HepG2 (cell line): ENCODE measurements around the gene ANKRD11. TPM values are rescaled to one million over a fixed set of nuclear protein-coding genes. Genes with fewer than 3 reads are reported as not detected.
A peak's percentile ranks its signal among the peaks of the same experiment; 100 is the strongest.

Experiments
- CEBPG ChIP-seq: IDR thresholded peaks from 2 replicates; pipeline ENCODE4 v1.6.1; 2016
- ELK4 ChIP-seq: sonication (generic); formaldehyde crosslinking; IDR thresholded peaks from 2 replicates; pipeline ENCODE4 v1.9.0; 2021; ENCODE audit warnings: missing genetic modification reagents, borderline replicate concordance
- GMEB1 ChIP-seq: sonication (generic); formaldehyde crosslinking; IDR thresholded peaks from 2 replicates; pipeline ENCODE4 v1.5.1; 2020; ENCODE audit warnings: missing genetic modification reagents, mild to moderate bottlenecking, borderline replicate concordance
- GTF3A ChIP-seq: sonication (generic); formaldehyde crosslinking; conservative IDR thresholded peaks from 2 replicates; pipeline ENCODE4 v1.4.0; 2020; ENCODE audit warnings: mild to moderate bottlenecking, missing genetic modification reagents
- IKZF4 ChIP-seq: sonication (generic); formaldehyde crosslinking; IDR thresholded peaks from 2 replicates; pipeline ENCODE4 v1.5.1; 2020; ENCODE audit warnings: borderline replicate concordance, mild to moderate bottlenecking, low read depth, missing genetic modification reagents; ENCODE audit errors: not compliant biosample characterization
- KLF16 ChIP-seq, 2 experiments: sonication (generic) in 1 of 2; formaldehyde crosslinking in 1 of 2; IDR thresholded peaks; 2 replicates each; pipeline versions ENCODE4 v1.6.1 to v1.8.0; 2016 to 2023; ENCODE audit warnings: missing genetic modification reagents in 2 of 2, missing compliant biosample characterization in 1 of 2
- PRDM15 ChIP-seq: sonication (generic); formaldehyde crosslinking; IDR thresholded peaks from 2 replicates; pipeline ENCODE4 v1.4.0; 2020; ENCODE audit warnings: missing genetic modification reagents
- PRMT3 ChIP-seq: sonication (generic); formaldehyde crosslinking; IDR thresholded peaks from 2 replicates; pipeline ENCODE4 v1.8.1; 2022; ENCODE audit warnings: low read depth, mild to moderate bottlenecking, moderate library complexity, missing genetic modification reagents, borderline replicate concordance
- PTBP1 ChIP-seq: fragments of 200-400 bp; formaldehyde crosslinking; IDR thresholded peaks from 2 replicates; pipeline ENCODE4 v1.6.1; 2018; ENCODE audit warnings: low read length, low read depth; ENCODE audit not compliant: poor library complexity, severe bottlenecking
- RBAK ChIP-seq: sonication (generic); formaldehyde crosslinking; IDR thresholded peaks from 2 replicates; pipeline ENCODE4 v1.5.1; 2020; ENCODE audit warnings: mild to moderate bottlenecking, missing genetic modification reagents
- SRY ChIP-seq: sonication (generic); formaldehyde crosslinking; IDR thresholded peaks from 2 replicates; pipeline ENCODE4 v1.8.0; 2022; ENCODE audit warnings: mild to moderate bottlenecking, missing genetic modification reagents
- TBX3 ChIP-seq: fragments of 450-650 bp; IDR thresholded peaks from 2 replicates; pipeline ENCODE4 v1.6.1; 2017; ENCODE audit warnings: antibody characterized with exemption, mild to moderate bottlenecking, inconsistent platforms, borderline replicate concordance
- TIGD3 ChIP-seq: sonication (generic); formaldehyde crosslinking; IDR thresholded peaks from 2 replicates; pipeline ENCODE4 v1.5.1; 2020; ENCODE audit warnings: mild to moderate bottlenecking, missing genetic modification reagents, borderline replicate concordance
- YEATS4 ChIP-seq: sonication (generic); formaldehyde crosslinking; IDR thresholded peaks from 2 replicates; pipeline ENCODE4 v1.4.0; 2020; ENCODE audit warnings: missing genetic modification reagents, borderline replicate concordance
- ZFP90 ChIP-seq: sonication (generic); formaldehyde crosslinking; IDR thresholded peaks from 2 replicates; pipeline ENCODE4 v1.8.0; 2022; ENCODE audit warnings: missing genetic modification reagents, mild to moderate bottlenecking, inconsistent platforms, borderline replicate concordance
- ZNF253 ChIP-seq: sonication (generic); formaldehyde crosslinking; IDR thresholded peaks from 2 replicates; pipeline ENCODE4 v1.8.0; 2022; ENCODE audit warnings: mild to moderate bottlenecking, missing genetic modification reagents, borderline replicate concordance
- ZNF343 ChIP-seq: sonication (generic); formaldehyde crosslinking; IDR thresholded peaks from 2 replicates; pipeline ENCODE4 v1.4.0; 2020; ENCODE audit warnings: mild to moderate bottlenecking, missing genetic modification reagents
- ZNF501 ChIP-seq: sonication (generic); formaldehyde crosslinking; IDR thresholded peaks from 2 replicates; pipeline ENCODE4 v1.5.1; 2020; ENCODE audit warnings: mild to moderate bottlenecking, moderate library complexity, missing genetic modification reagents
- ZNF564 ChIP-seq: sonication (generic); formaldehyde crosslinking; IDR thresholded peaks from 2 replicates; pipeline ENCODE4 v1.8.1; 2023; ENCODE audit warnings: mild to moderate bottlenecking, missing genetic modification reagents
- ZNF577 ChIP-seq: sonication (generic); formaldehyde crosslinking; IDR thresholded peaks from 2 replicates; pipeline ENCODE4 v1.4.0; 2020; ENCODE audit warnings: mild to moderate bottlenecking, low read depth, missing genetic modification reagents, borderline replicate concordance
- ZNF772 ChIP-seq: sonication (generic); formaldehyde crosslinking; IDR thresholded peaks from 2 replicates; pipeline ENCODE4 v1.5.0; 2020; ENCODE audit warnings: mild to moderate bottlenecking, missing genetic modification reagents
- polyA plus RNA-seq, 8 experiments: library from polyadenylated mRNA; depleted of rRNA in 3 of 8; stranded (reverse) in 7 of 8; unstranded in 1 of 8; fragments of >200 nt; fragmentation: Illumina TruSeq in 4 of 8; extraction: Trizol in 4 of 8; gene quantifications; 2 replicates each; pipeline versions ENCODE4 v1.2.1 to v1.2.3, GENCODE V29; 2011 to 2016; ENCODE audit warnings: low read depth in 4 of 8, missing spikeins in 1 of 8, mixed read lengths in 1 of 8; ENCODE audit not compliant: insufficient read depth in 1 of 8
- total RNA-seq, 5 experiments: library from RNA; depleted of rRNA; stranded (reverse); fragments of >200 nt; fragmentation: Illumina TruSeq; extraction: Trizol; gene quantifications; 2 replicates each; pipeline ENCODE4 v1.2.3, GENCODE V29; 2016; ENCODE audit warnings: low read depth in 1 of 5

Gene ANKRD11
- total and polyA plus RNA-seq, 2 of the 13 experiments (the other 11 are each of a cell fraction or from before 2014, with no cell fraction given): 21.4 to 38.4 TPM

GRCh38 chr16:89289428-89290395 is 200.6 kb downstream of the ANKRD11 start (continued):
- peak; percentile 99 for TF ChIP-seq PRDM15 (CRISPR knock-in tag)
- no peak for TF ChIP-seq ZNF577 (CRISPR knock-in tag)
- no peak for TF ChIP-seq RBAK (CRISPR knock-in tag)
- TF ChIP-seq IKZF4 (CRISPR knock-in tag): no peak
- TF ChIP-seq TBX3: no peak
- TF ChIP-seq ZNF343 (CRISPR knock-in tag): no peak
- no peak for TF ChIP-seq ZNF564 (CRISPR knock-in tag)
- TF ChIP-seq KLF16 (CRISPR knock-in tag; IDR thresholded peaks at IDR 0.05): peak in 1 of 2 experiments; percentile 35; a peak in 1 of 4 replicates
- TF ChIP-seq ZNF501: no peak
- no peak for TF ChIP-seq ELK4 (CRISPR knock-in tag)
- TF ChIP-seq YEATS4 (CRISPR knock-in tag): no peak
- no peak for TF ChIP-seq GTF3A (CRISPR knock-in tag)
- TF ChIP-seq CEBPG (CRISPR knock-in tag): no peak
- TF ChIP-seq PRMT3: no peak
- TF ChIP-seq GMEB1 (CRISPR knock-in tag): no peak
- TF ChIP-seq TIGD3 (CRISPR knock-in tag): no peak
- TF ChIP-seq ZFP90 (CRISPR knock-in tag): no peak
- no peak for TF ChIP-seq ZNF253 (CRISPR knock-in tag)
- no peak for TF ChIP-seq PTBP1
- no peak for TF ChIP-seq ZNF772
- no peak for TF ChIP-seq SRY (CRISPR knock-in tag)
